Smooth muscle cell (in vitro differentiated cells): ENCODE results near the gene RYR3. TPM values are rescaled to one million over a fixed set of nuclear protein-coding genes. Genes with fewer than 3 reads are reported as not detected.

Experiments
- DNase-seq: peaks from one replicate; lab custom pipeline; 2025; ENCODE audit not compliant: unreplicated experiment; lab: John Stamatoyannopoulos, UW
- H2AFZ ChIP-seq: fragments of 200-600 bp; sonication (generic); 2 replicates; pipeline ENCODE4 v1.6.0; 2016; ENCODE audit warnings: antibody characterized with exemption, low read depth, mild to moderate bottlenecking
- H3F3A ChIP-seq: fragments of 200-600 bp; sonication (generic); 2 replicates; pipeline ENCODE4 v1.6.0; 2017; ENCODE audit warnings: antibody characterized with exemption, low read depth
- H3K27ac ChIP-seq: fragments of 200-600 bp; sonication (generic); 2 replicates; pipeline ENCODE4 v1.5.1; 2016; ENCODE audit warnings: low read depth, mild to moderate bottlenecking
- H3K27me3 ChIP-seq: fragments of 200-600 bp; sonication (generic); 2 replicates; pipeline ENCODE4 v1.6.1; 2016; ENCODE audit warnings: low read depth, mild to moderate bottlenecking
- H3K36me3 ChIP-seq: fragments of 200-600 bp; sonication (generic); 2 replicates; pipeline ENCODE4 v1.5.1; 2016; ENCODE audit warnings: low read depth
- H3K4me1 ChIP-seq: fragments of 200-600 bp; sonication (generic); 2 replicates; pipeline ENCODE4 v1.5.1; 2016; ENCODE audit warnings: low read depth
- H3K4me2 ChIP-seq: fragments of 200-600 bp; sonication (generic); 2 replicates; pipeline ENCODE4 v1.6.0; 2016; ENCODE audit warnings: mild to moderate bottlenecking
- H3K4me3 ChIP-seq: fragments of 200-600 bp; sonication (generic); 2 replicates; pipeline ENCODE4 v1.5.1; 2016; ENCODE audit warnings: mild to moderate bottlenecking
- H3K79me2 ChIP-seq: fragments of 200-600 bp; sonication (generic); 2 replicates; pipeline ENCODE4 v1.6.0; 2016; ENCODE audit warnings: low read depth, mild to moderate bottlenecking
- H3K9ac ChIP-seq: fragments of 200-600 bp; sonication (generic); 2 replicates; pipeline ENCODE4 v1.6.0; 2016; ENCODE audit warnings: low read depth
- H3K9me3 ChIP-seq: fragments of 200-600 bp; sonication (generic); replicated peaks from 2 replicates; pipeline ENCODE4 v1.5.1; 2016; ENCODE audit warnings: low read depth
- H4K20me1 ChIP-seq: fragments of 200-600 bp; sonication (generic); 2 replicates; pipeline ENCODE4 v1.6.0; 2016; ENCODE audit warnings: low read depth
- CTCF ChIP-seq: fragments of 200-600 bp; sonication (generic); IDR thresholded peaks from 2 replicates; pipeline ENCODE4 v1.5.1; 2017; ENCODE audit warnings: borderline replicate concordance, mild to moderate bottlenecking, antibody characterized with exemption; ENCODE audit not compliant: insufficient read depth, poor library complexity, severe bottlenecking
- WGBS: methylation state at CpG from one replicate; pipeline ENCODE4 v1.1.7; 2016; ENCODE audit warnings: low lambda C conversion rate; 5-methylcytosine and 5-hydroxymethylcytosine counted together
- polyA plus RNA-seq: library from polyadenylated mRNA; unstranded; fragments of >200 nt; fragmentation: Nextera tagmentation; extraction: Ambion mirVana; gene quantifications from 2 replicates; pipeline ENCODE4 v1.2.1, GENCODE V29; 2016
- total RNA-seq: library from RNA; depleted of rRNA; stranded (reverse); fragments of >200 nt; gene quantifications from 2 replicates; pipeline ENCODE4 v1.2.3, GENCODE V29; 2014

RYR3 gene
- total and polyA plus RNA-seq, 2 experiments from 2014 or later = 0.23 to 6.2 TPM

- Histone ChIP-seq H3K36me3 (no peaks in the 10 kb centered on the region), H3K9me3 (no peaks in the 10 kb centered on the region), H3K4me3 (no peak overlapping the region), H3K27me3 (no peaks in the 10 kb centered on the region), H3K9ac (no peak overlapping the region), H3K4me1 (no peaks in the 10 kb centered on the region), H4K20me1 (no peaks in the 10 kb centered on the region), H2AFZ (no peak overlapping the region), H3K4me2 (no peak overlapping the region), H3K79me2 (no peaks in the 10 kb centered on the region), H3K27ac (no peak overlapping the region), H3F3A (no peaks in the 10 kb centered on the region)
- WGBS = 78% methylated on average over 3 of the region's 3 CpGs
- DNase-seq = no peak
- no peak for TF ChIP-seq CTCF
Observed at GRCh38 chr15:33330931-33331330, 20.2 kb downstream of the RYR3 start.

GRCh38 chr15:33341953-33342352 is 31.2 kb downstream of the RYR3 start:
- no peaks in the 10 kb centered on the region for H3K4me1 ChIP-seq
- no peaks in the 10 kb centered on the region for H4K20me1 ChIP-seq
- H2AFZ ChIP-seq = no peak overlapping the region
- H3K4me3 ChIP-seq = no peak overlapping the region
- TF ChIP-seq CTCF = no peak
- H3K9ac ChIP-seq = no peak overlapping the region
- H3F3A ChIP-seq = no peaks in the 10 kb centered on the region
- DNase-seq = no peak
- 72% methylated on average over 4 of the region's 4 CpGs for WGBS
- H3K4me2 ChIP-seq = no peak overlapping the region
- H3K27ac ChIP-seq = no peak overlapping the region
- no peaks in the 10 kb centered on the region for H3K36me3 ChIP-seq
- peaks cover 3% of the 10 kb centered on the region for H3K9me3 ChIP-seq
- no peaks in the 10 kb centered on the region for H3K79me2 ChIP-seq
- H3K27me3 ChIP-seq = no peaks in the 10 kb centered on the region

GRCh38 chr15:33343275-33343674 is 32.5 kb downstream of the RYR3 start:
- Histone ChIP-seq H4K20me1 (no peaks in the 10 kb centered on the region), H3K79me2 (no peaks in the 10 kb centered on the region), H3K4me2 (no peak overlapping the region), H3K9me3 (peaks cover 3% of the 10 kb centered on the region), H3K9ac (no peak overlapping the region), H3K4me1 (no peaks in the 10 kb centered on the region), H3K27me3 (no peaks in the 10 kb centered on the region), H3K27ac (no peak overlapping the region), H3F3A (no peaks in the 10 kb centered on the region), H3K4me3 (no peak overlapping the region), H3K36me3 (no peaks in the 10 kb centered on the region), H2AFZ (no peak overlapping the region)
- no peak for TF ChIP-seq CTCF
- DNase-seq = no peak
- 85% methylated on average over 5 of the region's 5 CpGs for WGBS

GRCh38 chr15:33344111-33344510 is 33.3 kb downstream of the RYR3 start:
- DNase-seq = no peak
- H3K9ac ChIP-seq = no peak overlapping the region
- H3K79me2 ChIP-seq = no peaks in the 10 kb centered on the region
- H3K4me1 ChIP-seq = no peaks in the 10 kb centered on the region
- H4K20me1 ChIP-seq = no peaks in the 10 kb centered on the region
- 91% methylated on average over 2 of the region's 2 CpGs for WGBS
- H2AFZ ChIP-seq = no peak overlapping the region
- no peaks in the 10 kb centered on the region for H3K27me3 ChIP-seq
- H3F3A ChIP-seq = no peaks in the 10 kb centered on the region
- H3K4me2 ChIP-seq = no peak overlapping the region
- TF ChIP-seq CTCF = no peak
- no peak overlapping the region for H3K27ac ChIP-seq
- no peak overlapping the region for H3K4me3 ChIP-seq
- peaks cover 3% of the 10 kb centered on the region for H3K9me3 ChIP-seq
- H3K36me3 ChIP-seq = no peaks in the 10 kb centered on the region
